IMR-90 (cell line): ENCODE measurements around the gene PYGM. TPM values are rescaled to one million over a fixed set of nuclear protein-coding genes. Genes with fewer than 3 reads are reported as not detected.

Experiments
- ATAC-seq: fragments of 200-7000 bp; cut with Tn5 transposase; 2 replicates; pipeline ENCODE4 v1.9.1; 2020; ENCODE audit warnings: low read depth, mild to moderate bottlenecking, moderate library complexity
- BruUV-seq: library from RNA; stranded (reverse); fragments of 400-500 nt; replicated peaks from 2 replicates; lab custom pipeline; 2021; lab: Mats Ljungman, UMichigan
- CTCF ChIA-PET: fragments of 300-600 bp; formaldehyde crosslinking; extraction: SDS; loops from one replicate; lab custom pipeline; 2021; ENCODE audit warnings: antibody characterized with exemption; lab: Yijun Ruan, JAX
- POLR2A ChIA-PET: fragments of 300-600 bp; sonication (Branson Sonifier 250); formaldehyde crosslinking; loops from one replicate; lab custom pipeline; 2022; ENCODE audit warnings: antibody characterized with exemption; ENCODE audit not compliant: unreplicated experiment; lab: Charles Lee
- DNase-seq: peaks from one replicate; pipeline ENCODE4 v3.0.0; 2013
- H2AFZ ChIP-seq: replicated peaks from 2 replicates; pipeline ENCODE3; 2013; ENCODE audit warnings: low read length, mild to moderate bottlenecking; ENCODE audit not compliant: poor library complexity
- H2AK5ac ChIP-seq: 2 replicates; pipeline ENCODE4 v1.6.1; 2013; ENCODE audit warnings: low read depth, low read length, inconsistent platforms
- H2AK9ac ChIP-seq: replicated peaks from 2 replicates; pipeline ENCODE3; 2013; ENCODE audit warnings: mild to moderate bottlenecking, low read depth, low read length, moderate library complexity; ENCODE audit not compliant: poor library complexity
- H2BK120ac ChIP-seq: 2 replicates; pipeline ENCODE4 v1.6.1; 2013; ENCODE audit warnings: low read depth, low read length, inconsistent platforms
- H2BK15ac ChIP-seq: 3 replicates; pipeline ENCODE4 v1.6.1; 2013; ENCODE audit warnings: low read depth, low read length, inconsistent platforms
- H2BK20ac ChIP-seq: 2 replicates; pipeline ENCODE4 v1.6.1; 2013; ENCODE audit warnings: low read depth, mild to moderate bottlenecking, inconsistent platforms, low read length, moderate library complexity
- H2BK5ac ChIP-seq: 2 replicates; pipeline ENCODE4 v1.6.1; 2013; ENCODE audit warnings: mild to moderate bottlenecking, low read depth, low read length, inconsistent platforms; ENCODE audit not compliant: poor library complexity, severe bottlenecking
- H3K14ac ChIP-seq: replicated peaks from 2 replicates; pipeline ENCODE4 v1.6.1; 2013; ENCODE audit warnings: low read depth, low read length, inconsistent platforms
- H3K18ac ChIP-seq: 2 replicates; pipeline ENCODE4 v1.6.1; 2013; ENCODE audit warnings: low read depth, low read length, control low read depth
- H3K23ac ChIP-seq: 2 replicates; pipeline ENCODE4 v1.6.1; 2013; ENCODE audit warnings: low read depth, low read length, inconsistent platforms
- H3K27ac ChIP-seq: 2 replicates; pipeline ENCODE4 v1.5.1; 2013; ENCODE audit warnings: mild to moderate bottlenecking, control low read depth, low read length; ENCODE audit not compliant: insufficient read depth
- H3K27me3 ChIP-seq: 2 replicates; pipeline ENCODE4 v1.6.1; 2013; ENCODE audit warnings: low read length; ENCODE audit not compliant: control insufficient read depth, insufficient read depth
- H3K36me3 ChIP-seq: 2 replicates; pipeline ENCODE4 v1.6.1; 2013; ENCODE audit warnings: low read length, mixed read lengths; ENCODE audit not compliant: control insufficient read depth, insufficient read depth
- H3K4ac ChIP-seq: 2 replicates; pipeline ENCODE4 v1.6.1; 2013; ENCODE audit warnings: low read depth, low read length, inconsistent platforms
- H3K4me1 ChIP-seq: 2 replicates; pipeline ENCODE4 v1.6.1; 2013; ENCODE audit warnings: low read length, mixed read lengths; ENCODE audit not compliant: control insufficient read depth, insufficient read depth
- H3K4me2 ChIP-seq: 2 replicates; pipeline ENCODE4 v1.6.1; 2013; ENCODE audit warnings: low read depth, mild to moderate bottlenecking, control low read depth, low read length, moderate library complexity
- H3K4me3 ChIP-seq: 2 replicates; pipeline ENCODE4 v1.5.1; 2013; ENCODE audit warnings: low read depth, mild to moderate bottlenecking, control low read depth, low read length, moderate library complexity; ENCODE audit not compliant: insufficient read depth
- H3K56ac ChIP-seq: 2 replicates; pipeline ENCODE4 v1.6.1; 2013; ENCODE audit warnings: low read length, inconsistent platforms; ENCODE audit not compliant: insufficient read depth; ENCODE audit errors: extremely low read depth
- H3K79me1 ChIP-seq, 2 experiments: 2 replicates each; pipeline ENCODE4 v1.6.1; 2013; ENCODE audit warnings: low read length in 2 of 2, inconsistent platforms in 1 of 2, low read depth in 1 of 2
- H3K9ac ChIP-seq: 2 replicates; pipeline ENCODE4 v1.6.1; 2013; ENCODE audit warnings: low read depth, low read length, control low read depth
- H3K9me1 ChIP-seq: 2 replicates; pipeline ENCODE4 v1.6.1; 2013; ENCODE audit warnings: low read length, inconsistent platforms; ENCODE audit not compliant: insufficient read depth
- H3K9me3 ChIP-seq: 2 replicates; pipeline ENCODE4 v1.6.1; 2013; ENCODE audit warnings: low read length; ENCODE audit not compliant: control insufficient read depth, insufficient read depth
- H4K20me1 ChIP-seq: 2 replicates; pipeline ENCODE4 v1.6.1; 2013; ENCODE audit warnings: low read length, inconsistent platforms; ENCODE audit not compliant: insufficient read depth
- H4K5ac ChIP-seq: 2 replicates; pipeline ENCODE4 v1.6.1; 2013; ENCODE audit warnings: mild to moderate bottlenecking, low read depth, low read length, control low read depth
- H4K8ac ChIP-seq, 2 experiments: 2 replicates each; pipeline ENCODE4 v1.6.1; 2013; ENCODE audit warnings: low read depth in 2 of 2, low read length in 2 of 2, control low read depth in 1 of 2, inconsistent platforms in 1 of 2
- H4K91ac ChIP-seq: 2 replicates; pipeline ENCODE4 v1.6.1; 2013; ENCODE audit warnings: low read depth, low read length, inconsistent platforms; ENCODE audit not compliant: insufficient read depth
- POLR2A ChIP-seq: IDR thresholded peaks from 2 replicates; pipeline ENCODE4 v1.6.1; 2012; ENCODE audit warnings: mild to moderate bottlenecking, low read depth, low read length
- WGBS, 2 experiments: methylation state at CpG; one replicate each; pipeline versions ENCODE4 v1.1.5 to v1.1.7; 2013; ENCODE audit warnings: missing lambda C conversion rate in 2 of 2; ENCODE audit not compliant: insufficient read length in 1 of 2; ENCODE audit errors: extremely low coverage in 2 of 2; 5-methylcytosine and 5-hydroxymethylcytosine counted together
- dilution Hi-C: fragments of 300-500 bp; cut with HindIII; formaldehyde crosslinking; loops from one replicate; pipeline ENCODE4 v1.14.3; 2018; ENCODE audit warnings: low sequenced_read_pairs; ENCODE audit not compliant: unreplicated experiment
- in situ Hi-C: fragments of 300-500 bp; cut with MboI; formaldehyde crosslinking; loops from 3 replicates; pipeline ENCODE4 v1.14.3; 2019; ENCODE audit warnings: low sequenced_read_pairs, inconsistent platforms, mixed read lengths
- intact Hi-C: fragments of 100-400 bp; cut with micrococcal nuclease; formaldehyde crosslinking; loops from 2 replicates; pipeline ENCODE4 v1.10.0; 2022
- polyA plus RNA-seq, 3 experiments: library from polyadenylated mRNA; depleted of rRNA; stranded (reverse); fragments of >200 nt; gene quantifications; 2 replicates each; pipeline ENCODE4 v1.2.3, GENCODE V29; 2012; ENCODE audit warnings: low replicate concordance in 1 of 3
- total RNA-seq: library from RNA; depleted of rRNA; stranded (reverse); fragments of >200 nt; gene quantifications from 2 replicates; pipeline ENCODE4 v1.2.3, GENCODE V29; 2012

The PYGM gene
- total and polyA plus RNA-seq, 2 of the 4 experiments (the other 2 are of a cell fraction) = 0.18 to 0.21 TPM

GRCh38 chr11:64750361-64751054 lies 9.3 kb downstream of the PYGM start:
- Histone ChIP-seq H3K9me3 (no peaks in the 10 kb centered on the region), H4K91ac (no peak overlapping the region), H2BK5ac (no peak overlapping the region), H2BK15ac (no peak overlapping the region), H3K4ac (no peak overlapping the region), H3K23ac (no peak overlapping the region), H3K9me1 (peaks cover 7% of the 10 kb centered on the region), H3K56ac (no peak overlapping the region), H2AFZ (no peak overlapping the region), H3K27me3 (peaks cover 3% of the 10 kb centered on the region; the same call in 1 of the 2 replicates), H3K36me3 (no peaks in the 10 kb centered on the region), H3K27ac (no peak overlapping the region), H3K9ac (no peak overlapping the region), H3K79me1 (no peaks in the 10 kb centered on the region), H2AK5ac (no peak overlapping the region), H3K4me3 (no peak overlapping the region), H2BK120ac (no peak overlapping the region), H2BK20ac (no peak overlapping the region), H3K14ac (no peak overlapping the region), H4K5ac (no peak overlapping the region), H4K8ac (no peak overlapping the region), H3K4me2 (no peak overlapping the region), H4K20me1 (peaks cover 3% of the 10 kb centered on the region), H2AK9ac (no peak overlapping the region), H3K18ac (no peak overlapping the region), H3K4me1 (peaks cover 5% of the 10 kb centered on the region; the same call in 1 of the 2 replicates)
- dilution Hi-C loops = no loop called here
- ChIA-PET CTCF (no interaction called here), POLR2A (no interaction called here)
- DNase-seq (no peak), ATAC-seq (no peak)
- BruUV-seq = no TSS peak
- intact Hi-C loops = no loop called here
- in situ Hi-C loops = no loop called here
- TF ChIP-seq POLR2A = no peak
- 90% methylated on average over 2 of the region's 13 CpGs; no CpG with 5 or more reads in 1 of the 2 experiments for WGBS, 2 experiments
